ENCODE results near the gene HIVEP2. TPM values are rescaled to one million over a fixed set of nuclear protein-coding genes. Genes with fewer than 3 reads are reported as not detected.

Gene HIVEP2
- total and polyA plus RNA-seq, 7 donors, result 6.2 to 39.7 (median 22.6) TPM

GRCh38 chr6:142827369-142827768 lies 117.6 kb downstream of the HIVEP2 start:
- 49 to 54% (median 51%) methylated on average over 7 of the region's 7 CpGs for WGBS, 3 donors
- H3K9me3 ChIP-seq, result no peaks in the 10 kb centered on the region
- no peaks in the 10 kb centered on the region for H3K27me3 ChIP-seq (ENCODE audit: insufficient read depth in 3 of 3, low read length in 2 of 3)
- TF ChIP-seq CTCF (IDR thresholded peaks at IDR 0.05), result no peak
- ATAC-seq (peak; percentile 21 to 58 (median 49)), DNase-seq (peak; percentile 19 to 63)
- peaks cover 48% of the 10 kb centered on the region for H3K4me1 ChIP-seq
- H3K27ac ChIP-seq, result no peak overlapping the region
- no peaks in the 10 kb centered on the region for H3K36me3 ChIP-seq (ENCODE audit: insufficient read depth in 1 of 2, low read depth in 1 of 2)
- intact Hi-C loops (cut with DNase I), result loop anchor here in 1 of 2 donors (10.0 kb wide), 1 partner anchor 57 kb away; no protein-coding TSS in a partner anchor
- no peak overlapping the region for H3K4me3 ChIP-seq

GRCh38 chr6:142825760-142826159 lies 119.2 kb downstream of the HIVEP2 start:
- 98 to 99% (median 98%) methylated on average over 1 of the region's 1 CpG for WGBS, 3 donors
- Histone ChIP-seq H3K9me3 (no peaks in the 10 kb centered on the region), H3K4me1 (peaks cover 64% of the 10 kb centered on the region), H3K36me3 (ENCODE audit: insufficient read depth in 1 of 2, low read depth in 1 of 2) (no peaks in the 10 kb centered on the region), H3K27me3 (ENCODE audit: insufficient read depth in 3 of 3, low read length in 2 of 3) (no peaks in the 10 kb centered on the region), H3K27ac (no peak overlapping the region), H3K4me3 (no peak overlapping the region)
- intact Hi-C loops (cut with DNase I), result loop anchor here in 1 of 2 donors (10.0 kb wide), 1 partner anchor 59 kb away; no protein-coding TSS in a partner anchor
- DNase-seq (no peak), ATAC-seq (no peak)
- TF ChIP-seq CTCF (IDR thresholded peaks at IDR 0.05), result no peak

- Histone ChIP-seq H3K4me3 (no peak overlapping the region), H3K4me1 (peaks cover 66% of the 10 kb centered on the region), H3K27me3 (ENCODE audit: insufficient read depth in 3 of 3, low read length in 2 of 3) (no peaks in the 10 kb centered on the region), H3K27ac (peak overlapping the region; percentile 46), H3K9me3 (no peaks in the 10 kb centered on the region), H3K36me3 (ENCODE audit: insufficient read depth in 1 of 2, low read depth in 1 of 2) (no peaks in the 10 kb centered on the region)
- intact Hi-C loops (cut with DNase I), result loop anchor here in 1 of 2 donors (10.0 kb wide), 1 partner anchor 60 kb away; no protein-coding TSS in a partner anchor
- 11 to 23% (median 13%) methylated on average over 3 of the region's 3 CpGs for WGBS, 3 donors
- no peak for ATAC-seq
- no peak for DNase-seq
- no peak for TF ChIP-seq CTCF (IDR thresholded peaks at IDR 0.05)
Measured at GRCh38 chr6:142824426-142824825, 120.5 kb downstream of the HIVEP2 start.

GRCh38 chr6:142823256-142823902 lies 121.6 kb downstream of the HIVEP2 start:
- peaks cover 65% of the 10 kb centered on the region for H3K4me1 ChIP-seq

More at GRCh38 chr6:142823256-142823902, 121.6 kb downstream of the HIVEP2 start:
- ATAC-seq (peak; percentile 46 to 80 (median 52)), DNase-seq (peak; percentile 34 to 51)
- no peaks in the 10 kb centered on the region for H3K36me3 ChIP-seq (ENCODE audit: insufficient read depth in 1 of 2, low read depth in 1 of 2)
- H3K9me3 ChIP-seq, result no peaks in the 10 kb centered on the region
- TF ChIP-seq CTCF (IDR thresholded peaks at IDR 0.05), result no peak
- H3K4me3 ChIP-seq, result no peak overlapping the region
- H3K27ac ChIP-seq, result peak overlapping the region; percentile 69
- H3K27me3 ChIP-seq (ENCODE audit: insufficient read depth in 3 of 3, low read length in 2 of 3), result no peaks in the 10 kb centered on the region
- intact Hi-C loops (cut with DNase I), result loop anchor here in 1 of 2 donors (10.0 kb wide), 1 partner anchor 61 kb away; no protein-coding TSS in a partner anchor
- WGBS, 3 donors, result 51 to 58% (median 52%) methylated on average over 10 of the region's 10 CpGs
